GM12872 (cell line): Measurements from ENCODE around the gene RHOT2.

ENCODE experiments used
- CTCF ChIP-seq: IDR thresholded peaks from 3 replicates; pipeline ENCODE4 v1.5.1; 2011; ENCODE audit warnings: low read depth, mild to moderate bottlenecking, low read length, moderate library complexity; ENCODE audit not compliant: insufficient read depth

The RHOT2 gene

GRCh38 chr16:704552-705380 is 36.8 kb downstream of the RHOT2 start:
- no peak for TF ChIP-seq CTCF

GRCh38 chr16:705431-706188 is 37.7 kb downstream of the RHOT2 start, which contains the start of gene FBXL16:
Gene FBXL16 (minus strand): TSS chr16:705801. CDS start chr16:697405, 8,396 bp downstream.
- TF ChIP-seq CTCF = no peak

- TF ChIP-seq CTCF = no peak
These were observed 38.5 kb downstream of the RHOT2 start for GRCh38 chr16:706189-707061.

- no peak for TF ChIP-seq CTCF
These were observed 39.2 kb downstream of the RHOT2 start for GRCh38 chr16:707062-707538.

GRCh38 chr16:708019-708418 is 40.1 kb downstream of the RHOT2 start:
- no peak for TF ChIP-seq CTCF

- no peak for TF ChIP-seq CTCF
These were observed 41.0 kb downstream of the RHOT2 start for GRCh38 chr16:708959-709358.
